ENCODE measurements around the gene EVC.
"Not testable (repeated sequence)": the region's sequence is repeated elsewhere in the genome, so short reads cannot be mapped to it uniquely, and the experiment has no call there.

GRCh38 chr4:5728412-5728811 lies 17.4 kb downstream of the EVC start:
- TF ChIP-seq, protein P1, sequence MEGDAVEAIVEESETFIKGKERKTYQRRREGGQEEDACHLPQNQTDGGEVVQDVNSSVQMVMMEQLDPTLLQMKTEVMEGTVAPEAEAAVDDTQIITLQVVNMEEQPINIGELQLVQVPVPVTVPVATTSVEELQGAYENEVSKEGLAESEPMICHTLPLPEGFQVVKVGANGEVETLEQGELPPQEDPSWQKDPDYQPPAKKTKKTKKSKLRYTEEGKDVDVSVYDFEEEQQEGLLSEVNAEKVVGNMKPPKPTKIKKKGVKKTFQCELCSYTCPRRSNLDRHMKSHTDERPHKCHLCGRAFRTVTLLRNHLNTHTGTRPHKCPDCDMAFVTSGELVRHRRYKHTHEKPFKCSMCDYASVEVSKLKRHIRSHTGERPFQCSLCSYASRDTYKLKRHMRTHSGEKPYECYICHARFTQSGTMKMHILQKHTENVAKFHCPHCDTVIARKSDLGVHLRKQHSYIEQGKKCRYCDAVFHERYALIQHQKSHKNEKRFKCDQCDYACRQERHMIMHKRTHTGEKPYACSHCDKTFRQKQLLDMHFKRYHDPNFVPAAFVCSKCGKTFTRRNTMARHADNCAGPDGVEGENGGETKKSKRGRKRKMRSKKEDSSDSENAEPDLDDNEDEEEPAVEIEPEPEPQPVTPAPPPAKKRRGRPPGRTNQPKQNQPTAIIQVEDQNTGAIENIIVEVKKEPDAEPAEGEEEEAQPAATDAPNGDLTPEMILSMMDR (IDR thresholded peaks at IDR 0.05; ENCODE audit: borderline replicate concordance, extremely low read depth, low read length, poor library complexity, severe bottlenecking), result not testable (repeated sequence)
- TF ChIP-seq EZH2 (IDR thresholded peaks at IDR 0.05; ENCODE audit: borderline replicate concordance, low read depth, low read length, severe bottlenecking), result not testable (repeated sequence)
